ENCODE measurements around the gene WNT7A.

GRCh38 chr3:13772321-13772745, 107.5 kb downstream of the WNT7A start:
- no peak for TF ChIP-seq CTCF (IDR thresholded peaks at IDR 0.05)
- TF ChIP-seq POLR2AphosphoS5 (IDR thresholded peaks at IDR 0.05) = no peak

Measured in stomach (tissue), 4 donors.